Naive thymus-derived CD8-positive, alpha-beta T cell (primary cell): ENCODE measurements around the gene KATNB1. TPM values are rescaled to one million over a fixed set of nuclear protein-coding genes. Genes with fewer than 3 reads are reported as not detected.

Experiments
- ATAC-seq, 2 donors: fragments of 150-1000 bp; cut with Tn5 transposase in 1 of 2; sonication (Bioruptor Pico), chemical (Tn5 transposase) in 1 of 2; 1 replicate in 1 of 2; 2 replicates in 1 of 2; pipeline ENCODE4 v1.10.0; 2021; ENCODE audit warnings: mild to moderate bottlenecking in 2 of 2, moderate library complexity in 2 of 2
- POLR2A ChIA-PET: fragments of 350-600 bp; sonication (Branson Sonifier 250); formaldehyde crosslinking; loops from one replicate; lab custom pipeline; 2021; ENCODE audit warnings: antibody characterized with exemption; lab: Charles Lee
- DNase-seq, 10 donors: peaks; one replicate each; pipeline versions ENCODE4 v3.0.0 to v3.0.0-alpha.2; 2020 to 2022
- H3K27ac Mint-ChIP-seq, 10 donors: one replicate each; pipeline ENCODE4 v1.8.0; 2020 to 2022; ENCODE audit warnings: mild to moderate bottlenecking in 10 of 10, mixed read lengths in 10 of 10, moderate library complexity in 4 of 10, inconsistent platforms in 1 of 10
- H3K27me3 Mint-ChIP-seq, 5 donors: one replicate each; pipeline ENCODE4 v1.8.0; 2021 to 2022; ENCODE audit warnings: mixed read lengths in 5 of 5
- H3K36me3 Mint-ChIP-seq, 3 donors: one replicate each; pipeline ENCODE4 v1.8.0; 2020 to 2022; ENCODE audit warnings: mixed read lengths in 3 of 3, mild to moderate bottlenecking in 2 of 3, inconsistent platforms in 1 of 3
- H3K4me1 Mint-ChIP-seq, 4 donors: one replicate each; pipeline ENCODE4 v1.8.0; 2021 to 2022; ENCODE audit warnings: mixed read lengths in 4 of 4
- H3K4me3 Mint-ChIP-seq, 10 donors: one replicate each; pipeline ENCODE4 v1.8.0; 2020 to 2022; ENCODE audit warnings: mild to moderate bottlenecking in 10 of 10, mixed read lengths in 10 of 10, moderate library complexity in 6 of 10, inconsistent platforms in 1 of 10
- H3K9me3 Mint-ChIP-seq, 9 donors: one replicate each; pipeline ENCODE4 v1.8.0; 2020 to 2022; ENCODE audit warnings: mixed read lengths in 9 of 9, mild to moderate bottlenecking in 3 of 9, inconsistent platforms in 1 of 9, moderate library complexity in 1 of 9
- polyA plus RNA-seq, 3 donors: library from polyadenylated mRNA; unstranded; fragments of 300-500 nt; fragmentation: Illumina TruSeq; gene quantifications; one replicate each; pipeline ENCODE4 v1.2.3, GENCODE V29; 2021
- total RNA-seq, 8 experiments: library from RNA in 2 of 8; stranded (reverse) in 2 of 8; gene quantifications; one replicate each; pipeline ENCODE4 v1.2.3 and lab custom pipeline; 2021 to 2026

The KATNB1 gene, protein sequence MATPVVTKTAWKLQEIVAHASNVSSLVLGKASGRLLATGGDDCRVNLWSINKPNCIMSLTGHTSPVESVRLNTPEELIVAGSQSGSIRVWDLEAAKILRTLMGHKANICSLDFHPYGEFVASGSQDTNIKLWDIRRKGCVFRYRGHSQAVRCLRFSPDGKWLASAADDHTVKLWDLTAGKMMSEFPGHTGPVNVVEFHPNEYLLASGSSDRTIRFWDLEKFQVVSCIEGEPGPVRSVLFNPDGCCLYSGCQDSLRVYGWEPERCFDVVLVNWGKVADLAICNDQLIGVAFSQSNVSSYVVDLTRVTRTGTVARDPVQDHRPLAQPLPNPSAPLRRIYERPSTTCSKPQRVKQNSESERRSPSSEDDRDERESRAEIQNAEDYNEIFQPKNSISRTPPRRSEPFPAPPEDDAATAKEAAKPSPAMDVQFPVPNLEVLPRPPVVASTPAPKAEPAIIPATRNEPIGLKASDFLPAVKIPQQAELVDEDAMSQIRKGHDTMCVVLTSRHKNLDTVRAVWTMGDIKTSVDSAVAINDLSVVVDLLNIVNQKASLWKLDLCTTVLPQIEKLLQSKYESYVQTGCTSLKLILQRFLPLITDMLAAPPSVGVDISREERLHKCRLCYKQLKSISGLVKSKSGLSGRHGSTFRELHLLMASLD
- total RNA-seq (10 to 100 TPM; 26.1 to 27.4 TPM), polyA plus RNA-seq (10 to 100 TPM; 16.3 to 28.6 (median 20.1) TPM), total RNA-seq (lab: John Stamatoyannopoulos, UW) (24.1 to 62.4 (median 37.8) reads per million in 6 experiments)

DNA sequence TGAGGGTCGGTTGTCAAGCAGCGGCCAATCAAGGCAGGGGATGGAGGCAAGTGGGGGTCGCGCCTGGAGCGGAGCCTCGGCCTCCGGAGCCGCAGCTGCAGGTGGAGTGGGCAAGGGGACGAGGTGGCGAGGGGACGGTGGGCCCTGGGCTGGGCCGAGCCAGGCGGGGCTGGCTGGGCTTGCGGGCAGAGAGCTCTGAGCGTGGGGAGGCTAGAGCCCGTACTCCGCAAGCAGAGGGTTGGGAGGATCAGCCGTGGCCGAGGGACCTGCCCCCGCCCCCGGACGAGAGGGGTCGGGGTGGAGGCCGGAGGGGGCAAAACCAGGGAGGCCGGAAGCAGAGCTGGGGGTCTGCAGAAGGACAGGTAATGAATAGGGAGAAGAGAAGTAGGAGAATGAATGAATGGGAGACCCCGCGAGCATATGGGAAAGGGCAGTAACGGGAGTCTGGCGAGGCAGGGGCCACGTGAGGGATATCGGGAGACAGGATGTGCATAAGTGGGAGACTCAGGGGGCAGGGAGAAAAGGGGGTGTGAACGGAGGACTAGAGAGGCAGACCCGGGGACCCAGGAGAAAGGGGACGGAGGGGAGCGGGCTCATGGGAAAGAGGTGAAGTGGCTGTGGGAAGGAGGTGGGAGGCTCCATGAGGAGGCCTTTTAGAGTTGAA lies at the start of gene KATNB1:
Gene KATNB1, plus strand, starts transcription at position 16 of the 664 bp plus-strand sequence. CDS start 1,474 bp downstream, outside the sequence.
- Mint-ChIP-seq H3K27me3 (peaks cover 0 to 2% (median 0%) of the 10 kb centered on the region in 5 donors), H3K27ac (peak within 1 kb of the TSS; percentile 92 to 99 (median 96)), H3K36me3 (peaks cover 0 to 6% (median 0%) of the 10 kb centered on the region in 3 donors), H3K4me3 (peak within 1 kb of the TSS; percentile 92 to 100 (median 96)), H3K9me3 (peaks cover 0 to 11% (median 4%) of the 10 kb centered on the region in 9 donors), H3K4me1 (peaks cover 11 to 44% (median 31%) of the 10 kb centered on the region in 4 donors)
- POLR2A ChIA-PET = interaction anchor here (0.9 to 2.8 kb wide), 12 partner anchors 9 to 656 kb away, joined by 3 to 17 read pairs (median 4); partner anchors contain the start of genes CFAP20, CIAPIN1, COQ9 and GINS3
- ATAC-seq (no peak), DNase-seq (peak in 1 of 10 donors; percentile 7)

GRCh38 chr16:57686577-57686976 lies 49.0 kb upstream of the KATNB1 start:
- no peak overlapping the region for H3K4me3 Mint-ChIP-seq
- ATAC-seq (no peak), DNase-seq (no peak)
- H3K27ac Mint-ChIP-seq = peak overlapping the region in 4 of 10 donors; percentile 6 to 66 (median 52)
- no peaks in the 10 kb centered on the region for H3K27me3 Mint-ChIP-seq
- POLR2A ChIA-PET = interaction anchor here (1.0 kb wide), 1 partner anchor 85 kb away, joined by 3 read pairs; no protein-coding TSS in a partner anchor
- H3K36me3 Mint-ChIP-seq = no peaks in the 10 kb centered on the region
- peaks cover 10 to 29% (median 24%) of the 10 kb centered on the region in 4 donors for H3K4me1 Mint-ChIP-seq
- H3K9me3 Mint-ChIP-seq = no peaks in the 10 kb centered on the region

DNA sequence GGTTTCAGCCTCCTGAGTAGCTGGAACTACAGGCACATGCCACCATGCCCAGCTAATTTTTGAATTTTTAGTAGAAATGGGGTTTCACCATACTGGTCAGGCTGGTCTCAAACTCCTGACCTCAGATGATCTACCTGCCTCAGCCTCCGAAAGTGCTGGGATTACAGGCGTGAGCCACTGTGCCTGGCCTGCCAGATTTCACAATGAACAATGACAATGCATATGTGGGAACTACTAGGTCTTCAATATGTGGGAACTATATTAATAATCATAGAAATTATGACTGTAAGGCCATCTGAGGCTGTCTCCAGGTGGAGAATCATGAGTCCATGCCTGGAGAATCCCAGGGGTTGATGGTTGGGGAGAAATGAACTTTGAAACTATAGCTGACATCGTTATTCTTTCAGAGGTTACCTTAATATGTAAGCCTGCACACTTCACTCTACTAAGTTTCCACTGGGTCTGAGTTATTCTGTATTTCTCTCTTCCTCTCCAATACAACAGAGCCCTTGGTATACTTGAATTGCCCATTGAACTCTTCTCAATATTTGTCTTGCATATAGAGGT lies 48.1 kb upstream of the KATNB1 start:
- peak overlapping the region; percentile 46 to 98 (median 92) for H3K27ac Mint-ChIP-seq
- H3K9me3 Mint-ChIP-seq = no peaks in the 10 kb centered on the region
- no peaks in the 10 kb centered on the region for H3K27me3 Mint-ChIP-seq
- H3K4me1 Mint-ChIP-seq = peaks cover 14 to 29% (median 24%) of the 10 kb centered on the region in 4 donors
- H3K36me3 Mint-ChIP-seq = no peaks in the 10 kb centered on the region
- H3K4me3 Mint-ChIP-seq = no peak overlapping the region
- DNase-seq (no peak), ATAC-seq (no peak)
- POLR2A ChIA-PET = interaction anchor here (1.0 kb wide), 1 partner anchor 86 kb away, joined by 3 read pairs; no protein-coding TSS in a partner anchor

DNA sequence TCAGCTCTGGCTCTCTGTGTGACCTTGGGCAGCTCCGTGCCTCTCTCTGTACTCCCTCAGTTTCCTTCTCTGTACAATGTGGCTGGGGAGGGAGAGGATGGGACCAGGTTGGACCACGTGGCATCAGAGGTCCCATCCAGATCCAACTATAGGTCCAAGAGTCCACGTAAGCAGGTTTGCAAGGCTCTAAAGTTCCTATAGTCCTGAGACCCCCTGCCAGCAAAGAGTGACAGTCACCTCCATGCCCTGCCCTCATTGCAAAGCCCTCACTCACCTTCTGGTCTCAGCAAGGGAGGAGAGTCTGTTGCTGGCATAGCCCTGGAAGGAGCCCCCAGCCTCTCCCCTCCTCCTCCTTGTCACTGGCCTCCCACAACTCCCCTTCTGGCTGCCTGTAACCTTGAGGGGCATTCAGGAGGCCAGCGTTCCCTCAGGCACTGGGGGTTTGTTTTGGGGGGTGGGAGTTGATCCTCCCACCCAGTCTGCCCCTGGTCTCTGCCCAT lies 47.0 kb upstream of the KATNB1 start:
- Mint-ChIP-seq H3K4me1 (peaks cover 14 to 29% (median 24%) of the 10 kb centered on the region in 4 donors), H3K9me3 (no peaks in the 10 kb centered on the region), H3K27me3 (no peaks in the 10 kb centered on the region), H3K36me3 (no peaks in the 10 kb centered on the region), H3K27ac (peak overlapping the region; percentile 82 to 98 (median 96)), H3K4me3 (peak overlapping the region in 1 of 10 donors; percentile 77)
- DNase-seq (no peak), ATAC-seq (no peak)
- POLR2A ChIA-PET = interaction anchor here (1.7 to 2.0 kb wide), 2 partner anchors 47 to 311 kb away, joined by 4 to 17 read pairs; partner anchors contain the start of genes KATNB1 and ZNF319

DNA sequence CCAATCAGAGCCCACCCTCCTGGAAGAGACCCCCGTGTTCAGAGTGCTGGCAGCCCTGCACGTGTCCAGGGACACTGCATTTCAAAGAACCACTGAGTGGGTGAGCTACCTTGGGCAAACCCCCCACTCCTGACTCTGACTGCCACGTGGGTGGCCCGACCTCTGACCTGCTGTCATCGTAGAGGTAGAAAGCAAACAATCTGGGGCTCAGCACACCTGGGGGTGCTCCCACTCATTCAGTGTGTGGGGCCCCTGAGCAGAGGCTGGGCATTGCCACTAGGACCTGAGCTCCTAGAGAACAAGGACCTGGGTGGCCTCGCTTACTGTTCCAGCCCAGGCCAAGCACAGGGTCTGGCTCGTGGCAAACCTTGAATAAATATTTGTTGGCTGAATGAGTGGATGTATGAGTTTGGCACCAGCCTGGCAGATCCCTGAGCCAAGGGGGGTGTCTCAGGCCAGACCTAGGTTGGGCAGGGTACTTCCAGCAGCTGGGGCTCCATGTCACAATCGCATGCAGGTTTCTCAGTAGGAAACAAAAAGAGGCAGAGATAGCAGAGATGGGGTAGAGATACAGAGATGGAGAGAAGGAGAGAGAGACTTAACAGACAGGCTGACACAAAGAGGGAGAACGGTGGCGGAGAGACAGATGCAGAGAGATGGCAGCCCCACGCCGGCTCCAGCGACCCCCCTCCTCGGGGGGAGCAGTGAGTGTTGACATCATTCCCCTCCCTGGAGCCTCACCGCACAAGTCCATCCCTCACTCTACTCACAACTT lies 46.4 kb upstream of the KATNB1 start:
- H3K4me1 Mint-ChIP-seq = peaks cover 14 to 29% (median 26%) of the 10 kb centered on the region in 4 donors
- H3K27ac Mint-ChIP-seq = peak overlapping the region; percentile 89 to 98 (median 96)
- DNase-seq (no peak), ATAC-seq (peak; percentile 1 to 8)
- H3K27me3 Mint-ChIP-seq = no peaks in the 10 kb centered on the region
- peak overlapping the region; percentile 50 to 83 (median 73) for H3K4me3 Mint-ChIP-seq
- H3K36me3 Mint-ChIP-seq = no peaks in the 10 kb centered on the region
- POLR2A ChIA-PET = interaction anchor here (1.7 to 2.0 kb wide), 3 partner anchors 47 to 311 kb away, joined by 3 to 17 read pairs (median 4); partner anchors contain the start of genes KATNB1 and ZNF319
- no peaks in the 10 kb centered on the region for H3K9me3 Mint-ChIP-seq

- Mint-ChIP-seq H3K27ac (peak overlapping the region; percentile 89 to 98 (median 96)), H3K4me3 (peak overlapping the region; percentile 50 to 83 (median 73)), H3K27me3 (peaks cover 0 to 1% (median 0%) of the 10 kb centered on the region in 5 donors), H3K9me3 (no peaks in the 10 kb centered on the region), H3K4me1 (peaks cover 18 to 35% (median 32%) of the 10 kb centered on the region in 4 donors), H3K36me3 (no peaks in the 10 kb centered on the region)
- POLR2A ChIA-PET = interaction anchor here (0.5 to 2.0 kb wide), 6 partner anchors 46 to 310 kb away, joined by 3 to 17 read pairs (median 4); partner anchors contain the start of genes KATNB1 and ZNF319
- ATAC-seq = peak; percentile 95 to 96
- peak; percentile 37 to 82 (median 70) for DNase-seq
Measured at GRCh38 chr16:57689762-57690558, 45.6 kb upstream of the KATNB1 start.

DNA sequence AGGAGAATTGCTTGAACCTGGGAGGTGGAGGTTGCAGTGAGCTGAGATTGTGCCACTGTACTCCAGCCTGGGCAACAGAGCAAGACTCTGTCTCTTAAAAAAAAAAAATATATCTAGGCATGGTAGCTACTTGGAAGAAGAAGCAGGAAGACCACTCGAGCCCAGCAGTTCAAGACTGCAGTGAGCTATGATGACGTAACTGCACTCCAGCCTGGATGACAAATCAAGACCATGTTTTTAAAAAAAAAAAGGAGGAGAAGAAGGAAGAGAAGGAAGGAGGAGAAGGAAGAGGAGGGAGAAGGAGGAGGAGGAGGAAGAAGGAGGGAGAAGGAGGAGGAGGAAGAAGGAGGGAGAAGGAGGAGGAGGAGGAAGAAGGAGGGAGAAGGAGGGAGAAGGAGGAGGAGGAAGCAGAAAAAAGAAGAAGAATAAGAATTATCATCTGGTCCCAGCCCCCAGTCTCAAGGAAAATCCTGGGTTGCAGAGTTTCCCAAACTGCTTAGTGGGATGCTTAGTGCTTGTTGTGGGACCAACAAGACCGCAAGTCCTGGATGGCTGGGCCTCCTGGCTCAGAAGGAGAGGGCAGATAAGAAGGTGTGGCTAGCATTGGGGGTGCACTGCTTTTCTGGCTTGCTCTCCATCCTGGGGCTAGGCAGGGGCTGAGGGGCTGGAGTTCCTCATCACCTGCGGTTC lies 44.6 kb upstream of the KATNB1 start:
- Mint-ChIP-seq H3K9me3 (no peaks in the 10 kb centered on the region), H3K27ac (peak overlapping the region in 8 of 10 donors; percentile 48 to 97 (median 92)), H3K4me3 (peak overlapping the region in 2 of 10 donors; percentile 6 to 48), H3K4me1 (peaks cover 21 to 40% (median 38%) of the 10 kb centered on the region in 4 donors), H3K27me3 (peaks cover 0 to 1% (median 0%) of the 10 kb centered on the region in 5 donors), H3K36me3 (no peaks in the 10 kb centered on the region)
- DNase-seq (no peak), ATAC-seq (no peak)
- POLR2A ChIA-PET = interaction anchor here (0.7 to 2.0 kb wide), 5 partner anchors 37 to 307 kb away, joined by 3 to 17 read pairs (median 3); partner anchors contain the start of gene KATNB1

DNA sequence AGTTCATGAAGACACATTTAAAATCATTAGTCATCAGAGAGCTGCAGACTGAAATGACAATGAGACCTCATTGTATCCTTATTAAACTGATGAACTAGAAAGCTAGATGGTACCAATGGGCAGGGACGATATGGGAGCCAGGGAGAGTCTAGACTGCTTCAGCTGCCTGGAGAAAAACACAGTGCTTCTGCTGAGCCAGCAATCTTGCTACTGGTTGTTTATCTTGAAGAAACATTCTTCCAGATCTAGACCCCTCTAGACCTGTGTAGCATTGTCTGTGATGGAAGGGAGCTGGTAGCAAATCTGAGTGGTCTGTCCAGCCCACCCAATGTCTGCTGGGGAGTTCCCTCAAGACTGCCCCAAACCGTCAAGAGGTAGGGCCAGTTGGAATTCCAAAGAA lies 42.9 kb upstream of the KATNB1 start:
- DNase-seq (no peak), ATAC-seq (no peak)
- POLR2A ChIA-PET = no interaction called here
- Mint-ChIP-seq H3K9me3 (no peaks in the 10 kb centered on the region), H3K36me3 (no peaks in the 10 kb centered on the region), H3K4me3 (no peak overlapping the region), H3K27me3 (peaks cover 0 to 1% (median 0%) of the 10 kb centered on the region in 5 donors), H3K4me1 (peaks cover 21 to 40% (median 38%) of the 10 kb centered on the region in 4 donors), H3K27ac (peak overlapping the region in 3 of 10 donors; percentile 25 to 50 (median 41))

GRCh38 chr16:57693550-57693949 lies 42.0 kb upstream of the KATNB1 start:
- Mint-ChIP-seq H3K4me1 (peaks cover 21 to 37% (median 32%) of the 10 kb centered on the region in 4 donors), H3K27ac (peak overlapping the region in 2 of 10 donors; percentile 17 to 60), H3K36me3 (no peaks in the 10 kb centered on the region), H3K4me3 (no peak overlapping the region), H3K9me3 (no peaks in the 10 kb centered on the region), H3K27me3 (peaks cover 0 to 1% (median 0%) of the 10 kb centered on the region in 5 donors)
- ATAC-seq (no peak), DNase-seq (no peak)
- POLR2A ChIA-PET = no interaction called here
